Sigmoid colon (tissue), 7 donors: Measurements from ENCODE around the gene OLFM1. TPM values are rescaled to one million over a fixed set of nuclear protein-coding genes. Genes with fewer than 3 reads are reported as not detected.

Experiments used
- DNase-seq: peaks from one replicate; pipeline ENCODE4 v3.0.0-alpha.2; 2019
- H3K27ac ChIP-seq, 4 donors: fragments of 200-600 bp; sonication (generic); one replicate each; pipeline ENCODE4 v1.5.1; 2016 to 2019; ENCODE audit warnings: mild to moderate bottlenecking in 1 of 4
- H3K27me3 ChIP-seq, 3 donors: fragments of 200-600 bp; sonication (generic); one replicate each; pipeline ENCODE4 v1.5.1; 2019; ENCODE audit warnings: mild to moderate bottlenecking in 1 of 3
- H3K36me3 ChIP-seq, 4 donors: fragments of 200-600 bp; sonication (generic); one replicate each; pipeline ENCODE4 v1.5.1; 2016 to 2019
- H3K4me1 ChIP-seq, 4 donors: fragments of 200-600 bp; sonication (generic); one replicate each; pipeline ENCODE4 v1.5.1; 2017 to 2019
- H3K4me3 ChIP-seq, 4 donors: fragments of 200-600 bp; sonication (generic); one replicate each; pipeline ENCODE4 v1.5.1; 2017 to 2019; ENCODE audit warnings: mild to moderate bottlenecking in 2 of 4, moderate library complexity in 1 of 4
- H3K9me3 ChIP-seq, 4 donors: fragments of 200-600 bp in 3 of 4; sonication (generic) in 3 of 4; one replicate each; pipeline versions ENCODE4 v1.5.1 to v1.6.1; 2013 to 2019
- CTCF ChIP-seq, 4 experiments: fragments of 450-650 bp in 3 of 4; fragments of 200-600 bp in 1 of 4; IDR thresholded peaks; one replicate each; pipeline ENCODE4 v1.5.1; 2016 to 2019; ENCODE audit warnings: antibody characterized with exemption in 4 of 4, mild to moderate bottlenecking in 3 of 4, moderate library complexity in 2 of 4
- EP300 ChIP-seq, 4 donors: sonication (generic); formaldehyde crosslinking; IDR thresholded peaks; one replicate each; pipeline ENCODE4 v1.6.1; 2017; ENCODE audit warnings: antibody characterized with exemption in 4 of 4
- POLR2A ChIP-seq, 2 donors: fragments of 450-650 bp; IDR thresholded peaks; one replicate each; pipeline ENCODE4 v1.6.1; 2016; ENCODE audit warnings: antibody characterized with exemption in 2 of 2, mild to moderate bottlenecking in 2 of 2, moderate library complexity in 2 of 2
- POLR2AphosphoS5 ChIP-seq, 4 donors: sonication (generic); formaldehyde crosslinking; IDR thresholded peaks; one replicate each; pipeline ENCODE4 v1.6.1; 2017; ENCODE audit warnings: antibody characterized with exemption in 4 of 4
- WGBS, 2 donors: extraction: QIAGEN DNeasy Blood & Tissue Kit; methylation state at CpG; one replicate each; pipeline ENCODE4 v1.1.7; 2013; 5-methylcytosine and 5-hydroxymethylcytosine counted together
- intact Hi-C: fragments of 100-400 bp; cut with DNase I; formaldehyde crosslinking; loops from one replicate; pipeline ENCODE4 v1.15.1; 2023
- polyA plus RNA-seq, 3 donors: library from polyadenylated mRNA; stranded (reverse); fragments of 200-250 nt; gene quantifications; one replicate each; pipeline ENCODE4 v1.2.3, GENCODE V29; 2013
- total RNA-seq, 4 donors: library from RNA; depleted of rRNA; stranded (reverse); fragments of >200 nt; gene quantifications; one replicate each; pipeline ENCODE4 v1.1.0, GENCODE V29; 2016
- donor health status: healthy with polysubstance abuse.
- donor health status: Bipolar disorder and iron deficiency.
- donor health status: healthy.

The OLFM1 gene
- total and polyA plus RNA-seq, 7 donors = 1.2 to 19.3 (median 13.6) TPM

GRCh38 chr9:135166565-135166964 is 79.1 kb downstream of the OLFM1 start:
- TF ChIP-seq POLR2AphosphoS5 (IDR thresholded peaks at IDR 0.05) (no peak), EP300 (IDR thresholded peaks at IDR 0.05) (no peak), CTCF (IDR thresholded peaks at IDR 0.05) (no peak), POLR2A (IDR thresholded peaks at IDR 0.05) (no peak)
- Histone ChIP-seq H3K4me1 (no peaks in the 10 kb centered on the region), H3K9me3 (no peaks in the 10 kb centered on the region), H3K36me3 (no peaks in the 10 kb centered on the region), H3K27me3 (peaks cover 0 to 48% (median 0%) of the 10 kb centered on the region in 3 donors), H3K4me3 (no peak overlapping the region), H3K27ac (no peak overlapping the region)
- intact Hi-C loops = no loop called here
- DNase-seq = no peak
- WGBS, 2 donors = 81 to 83% methylated on average over 14 of the region's 14 CpGs

- DNase-seq = no peak
- H3K9me3 ChIP-seq = no peaks in the 10 kb centered on the region
- TF ChIP-seq CTCF (IDR thresholded peaks at IDR 0.05) (no peak), POLR2A (IDR thresholded peaks at IDR 0.05) (no peak), EP300 (IDR thresholded peaks at IDR 0.05) (no peak), POLR2AphosphoS5 (IDR thresholded peaks at IDR 0.05) (no peak)
- H3K36me3 ChIP-seq = no peaks in the 10 kb centered on the region
- H3K27me3 ChIP-seq = peaks cover 0 to 48% (median 0%) of the 10 kb centered on the region in 3 donors
- no peaks in the 10 kb centered on the region for H3K4me1 ChIP-seq
- intact Hi-C loops = no loop called here
- 77 to 80% methylated on average over 12 of the region's 12 CpGs for WGBS, 2 donors
- no peak overlapping the region for H3K27ac ChIP-seq
- H3K4me3 ChIP-seq = no peak overlapping the region
Measured at GRCh38 chr9:135167356-135167755, 79.9 kb downstream of the OLFM1 start.

- Histone ChIP-seq H3K27ac (no peak overlapping the region), H3K4me3 (no peak overlapping the region), H3K36me3 (no peaks in the 10 kb centered on the region), H3K4me1 (no peaks in the 10 kb centered on the region), H3K9me3 (no peaks in the 10 kb centered on the region), H3K27me3 (peaks cover 0 to 48% (median 0%) of the 10 kb centered on the region in 3 donors)
- no peak for DNase-seq
- 83 to 84% methylated on average over 23 of the region's 23 CpGs for WGBS, 2 donors
- intact Hi-C loops = no loop called here
- TF ChIP-seq CTCF (IDR thresholded peaks at IDR 0.05) (no peak), POLR2A (IDR thresholded peaks at IDR 0.05) (no peak), EP300 (IDR thresholded peaks at IDR 0.05) (no peak), POLR2AphosphoS5 (IDR thresholded peaks at IDR 0.05) (no peak)
Measured at GRCh38 chr9:135167849-135168655, 80.6 kb downstream of the OLFM1 start.

- no peak for TF ChIP-seq POLR2AphosphoS5 (IDR thresholded peaks at IDR 0.05)
- TF ChIP-seq POLR2A (IDR thresholded peaks at IDR 0.05) = no peak
- no peak for TF ChIP-seq CTCF (IDR thresholded peaks at IDR 0.05)
- TF ChIP-seq EP300 (IDR thresholded peaks at IDR 0.05) = no peak
- Histone ChIP-seq H3K4me3 (no peak overlapping the region), H3K9me3 (no peaks in the 10 kb centered on the region), H3K27ac (no peak overlapping the region), H3K36me3 (no peaks in the 10 kb centered on the region), H3K4me1 (no peaks in the 10 kb centered on the region), H3K27me3 (peaks cover 0 to 43% (median 0%) of the 10 kb centered on the region in 3 donors)
- intact Hi-C loops = no loop called here
- DNase-seq = no peak
- 83 to 84% methylated on average over 10 of the region's 10 CpGs for WGBS, 2 donors
Measured at GRCh38 chr9:135169709-135170226, 82.3 kb downstream of the OLFM1 start.
